Measurements from ENCODE around the gene FAM169A. TPM values are rescaled to one million over a fixed set of nuclear protein-coding genes. Genes with fewer than 3 reads are reported as not detected.

FAM169A gene
- total RNA-seq, 1 experiment from 2014 or later, result 11.2 TPM

GRCh38 chr5:74738406-74738805 lies 127.8 kb downstream of the FAM169A start:
- CTCF ChIA-PET, result interaction anchor here (0.7 kb wide), 1 partner anchor 26 kb away, joined by 3 read pairs; no protein-coding TSS in a partner anchor
- BruUV-seq (replicated peaks), result no TSS peak
- intact Hi-C loops (cut with micrococcal nuclease), result no loop called here

GRCh38 chr5:74736759-74737158 lies 129.4 kb downstream of the FAM169A start:
- Histone ChIP-seq H3K4me1 (ENCODE audit: insufficient read depth, low read length) (peaks cover 19% of the 10 kb centered on the region), H2AFZ (ENCODE audit: low read length) (no peak overlapping the region), H3K27ac (ENCODE audit: low read length) (no peak overlapping the region), H3K79me2 (ENCODE audit: low read length) (no peaks in the 10 kb centered on the region), H3F3A (ENCODE audit: low read length, unreplicated experiment) (no peaks in the 10 kb centered on the region), H4K20me1 (ENCODE audit: low read length) (no peaks in the 10 kb centered on the region), H3K9ac (ENCODE audit: low read length) (no peak overlapping the region), H3K27me3 (ENCODE audit: low read length) (no peaks in the 10 kb centered on the region), H3K9me2 (replicated peaks; ENCODE audit: low read length) (no peaks in the 10 kb centered on the region), H3K36me3 (ENCODE audit: low read depth, low read length) (peaks cover 15% of the 10 kb centered on the region), H3K4me2 (ENCODE audit: low read length) (no peak overlapping the region), H3K4me3 (ENCODE audit: low read length) (no peak overlapping the region), H3K9me3 (ENCODE audit: low read length) (no peaks in the 10 kb centered on the region)
- CTCF ChIA-PET, result no interaction called here
- no peak for ATAC-seq
- no peak for DNase-seq
- intact Hi-C loops (cut with micrococcal nuclease), result no loop called here
- no peak for TF ChIP-seq CTCF (conservative IDR thresholded peaks at IDR 0.05; ENCODE audit: low read depth, low read length)
- no peak for TF ChIP-seq EZH2 (IDR thresholded peaks at IDR 0.05; ENCODE audit: low read length, unreplicated experiment)
- TF ChIP-seq EZH2phosphoT487 (IDR thresholded peaks at IDR 0.05; ENCODE audit: borderline replicate concordance, low read length), result no peak
- POLR2A ChIA-PET (ENCODE audit: unreplicated experiment), result no interaction called here
- BruUV-seq (replicated peaks), result no TSS peak

More at GRCh38 chr5:74738406-74738805, 127.8 kb downstream of the FAM169A start:
- no peaks in the 10 kb centered on the region for H3K9me2 ChIP-seq (replicated peaks; ENCODE audit: low read length)
- POLR2A ChIA-PET (ENCODE audit: unreplicated experiment), result no interaction called here
- H3K4me1 ChIP-seq (ENCODE audit: insufficient read depth, low read length), result peaks cover 19% of the 10 kb centered on the region
- peak; percentile 93 for ATAC-seq
- H3F3A ChIP-seq (ENCODE audit: low read length, unreplicated experiment), result no peaks in the 10 kb centered on the region
- no peaks in the 10 kb centered on the region for H4K20me1 ChIP-seq (ENCODE audit: low read length)
- no peaks in the 10 kb centered on the region for H3K9me3 ChIP-seq (ENCODE audit: low read length)
- peaks cover 15% of the 10 kb centered on the region for H3K36me3 ChIP-seq (ENCODE audit: low read depth, low read length)
- peak overlapping the region; percentile 22; the same call in 1 of the 2 replicates for H3K27ac ChIP-seq (ENCODE audit: low read length)
- TF ChIP-seq EZH2 (IDR thresholded peaks at IDR 0.05; ENCODE audit: low read length, unreplicated experiment), result no peak
- no peak for TF ChIP-seq EZH2phosphoT487 (IDR thresholded peaks at IDR 0.05; ENCODE audit: borderline replicate concordance, low read length)
- no peak for TF ChIP-seq CTCF (conservative IDR thresholded peaks at IDR 0.05; ENCODE audit: low read depth, low read length)
- H3K4me3 ChIP-seq (ENCODE audit: low read length), result no peak overlapping the region
- no peak overlapping the region; the same call in 1 of the 2 replicates for H3K4me2 ChIP-seq (ENCODE audit: low read length)
- no peak overlapping the region for H3K9ac ChIP-seq (ENCODE audit: low read length)
- DNase-seq, result peak; percentile 58
- no peaks in the 10 kb centered on the region for H3K27me3 ChIP-seq (ENCODE audit: low read length)
- no peak overlapping the region for H2AFZ ChIP-seq (ENCODE audit: low read length)
- no peaks in the 10 kb centered on the region for H3K79me2 ChIP-seq (ENCODE audit: low read length)

Other genes starting within 250 kb of the FAM169A start
- gene ENC1, start 225.7 kb downstream of the FAM169A start, total RNA-seq (2014; rRNA removed), result 24.5 TPM in 2 replicates
- 91.5 and 131 TPM in 2 replicates for gene HEXB, start 181.2 kb downstream of the FAM169A start, total RNA-seq (2014; rRNA removed)
- gene GFM2, start 99.3 kb downstream of the FAM169A start, total RNA-seq (2014; rRNA removed), result 18.9 and 36.8 TPM in 2 replicates
- 51.5 and 55.8 TPM in 2 replicates for gene NSA2, start 99.1 kb downstream of the FAM169A start, total RNA-seq (2014; rRNA removed)
- gene GCNT4, start 186.2 kb upstream of the FAM169A start, total RNA-seq (2014; rRNA removed), result under 0.01 and 0.06 TPM in 2 replicates